AG04449 (cell line): ENCODE data around the gene CALM1.

Experiments
- CTCF ChIA-PET: fragments of 350-600 bp; formaldehyde crosslinking; extraction: SDS; loops from one replicate; lab custom pipeline; 2021; ENCODE audit warnings: antibody characterized with exemption; lab: Yijun Ruan, JAX
- POLR2A ChIA-PET: fragments of 400-600, 350-600 bp; formaldehyde crosslinking; extraction: SDS; loops from one replicate; lab custom pipeline; 2020; ENCODE audit warnings: antibody characterized with exemption, inconsistent platforms; lab: Yijun Ruan, JAX
- DNase-seq: peaks from one replicate; pipeline ENCODE4 v3.0.0-alpha.2; 2010; ENCODE audit warnings: low read depth, low spot score
- H3K4me3 ChIP-seq: 2 replicates; pipeline ENCODE4 v1.5.1; 2011; ENCODE audit warnings: low read depth, mild to moderate bottlenecking, control low read depth, low read length
- TF ChIP-seq, protein P1 (sequence below): IDR thresholded peaks from one replicate; pipeline ENCODE4 v1.5.1; 2011; ENCODE audit warnings: mild to moderate bottlenecking, moderate library complexity, low read length, control low read depth, inconsistent platforms; ENCODE audit not compliant: insufficient read depth; ENCODE audit errors: missing control alignments

The CALM1 gene

DNA sequence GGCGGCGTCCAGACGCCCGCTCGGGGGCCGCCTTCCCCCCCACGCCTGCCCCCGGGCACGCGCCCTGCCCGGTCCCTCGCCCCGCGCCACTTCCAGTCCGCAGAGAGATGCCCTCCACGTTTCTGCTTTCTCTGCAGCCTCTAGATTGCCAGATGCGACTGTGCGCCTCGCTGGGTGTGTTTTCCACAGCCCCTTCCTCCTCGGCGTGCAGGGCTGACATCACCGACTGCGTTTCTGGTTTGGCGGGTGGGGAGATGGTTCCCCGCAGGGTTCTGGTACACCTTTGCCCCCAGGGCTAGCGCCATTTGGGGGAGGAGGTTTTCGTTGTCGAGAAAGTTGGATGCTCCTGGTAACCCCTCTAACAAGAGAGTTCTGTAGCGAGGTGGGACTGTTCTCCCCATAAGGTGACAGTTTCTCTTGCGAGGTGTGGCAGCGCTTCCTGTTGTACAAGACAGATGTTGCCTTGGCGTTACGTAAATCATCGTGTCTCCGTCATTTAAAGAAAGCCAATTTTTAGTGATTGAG, 1.5 kb downstream of the CALM1 start:
- CTCF ChIA-PET, result interaction anchor here (0.6 to 7.9 kb wide), 9 partner anchors 10 to 361 kb away, joined by 3 to 107 read pairs (median 27); no protein-coding TSS in a partner anchor
- POLR2A ChIA-PET, result interaction anchor here (0.5 to 0.6 kb wide), 2 partner anchors 11 to 328 kb away, joined by 3 read pairs; no protein-coding TSS in a partner anchor
- H3K4me3 ChIP-seq, result peak overlapping the region; percentile 97
- TF ChIP-seq, protein P1, sequence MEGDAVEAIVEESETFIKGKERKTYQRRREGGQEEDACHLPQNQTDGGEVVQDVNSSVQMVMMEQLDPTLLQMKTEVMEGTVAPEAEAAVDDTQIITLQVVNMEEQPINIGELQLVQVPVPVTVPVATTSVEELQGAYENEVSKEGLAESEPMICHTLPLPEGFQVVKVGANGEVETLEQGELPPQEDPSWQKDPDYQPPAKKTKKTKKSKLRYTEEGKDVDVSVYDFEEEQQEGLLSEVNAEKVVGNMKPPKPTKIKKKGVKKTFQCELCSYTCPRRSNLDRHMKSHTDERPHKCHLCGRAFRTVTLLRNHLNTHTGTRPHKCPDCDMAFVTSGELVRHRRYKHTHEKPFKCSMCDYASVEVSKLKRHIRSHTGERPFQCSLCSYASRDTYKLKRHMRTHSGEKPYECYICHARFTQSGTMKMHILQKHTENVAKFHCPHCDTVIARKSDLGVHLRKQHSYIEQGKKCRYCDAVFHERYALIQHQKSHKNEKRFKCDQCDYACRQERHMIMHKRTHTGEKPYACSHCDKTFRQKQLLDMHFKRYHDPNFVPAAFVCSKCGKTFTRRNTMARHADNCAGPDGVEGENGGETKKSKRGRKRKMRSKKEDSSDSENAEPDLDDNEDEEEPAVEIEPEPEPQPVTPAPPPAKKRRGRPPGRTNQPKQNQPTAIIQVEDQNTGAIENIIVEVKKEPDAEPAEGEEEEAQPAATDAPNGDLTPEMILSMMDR, result no peak
- no peak for DNase-seq

DNA sequence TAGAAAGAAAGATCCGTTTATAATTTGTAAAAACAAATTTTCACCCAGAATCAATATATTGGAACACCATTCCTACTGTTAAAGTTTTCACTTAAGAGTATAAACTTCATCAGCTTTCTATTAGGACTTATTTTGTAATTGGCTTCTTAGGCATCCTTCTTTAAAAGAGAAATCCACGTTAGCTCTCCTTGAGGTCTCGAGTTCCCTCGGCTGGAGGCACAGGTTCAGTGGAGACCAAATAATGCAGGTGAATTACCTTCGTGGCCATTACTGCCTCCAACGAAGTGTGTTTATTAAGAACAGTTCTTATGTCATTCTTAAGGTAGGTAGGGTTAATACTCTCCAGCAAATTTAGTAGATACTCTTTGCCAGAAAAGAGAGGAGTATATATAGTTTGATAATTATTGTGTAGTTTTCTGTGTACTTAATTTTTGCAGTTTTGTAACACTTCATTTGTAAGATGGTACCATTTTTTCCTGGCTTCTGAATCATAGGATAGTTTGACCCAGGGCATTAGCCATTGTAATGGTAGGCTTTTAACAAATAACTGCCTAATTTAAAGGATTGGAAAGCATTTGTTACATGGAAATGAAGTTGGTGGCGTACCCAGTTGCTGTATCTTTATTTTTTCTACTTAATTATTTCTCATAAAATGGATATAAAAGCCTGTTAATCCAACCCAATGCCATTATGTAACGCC, 2.2 kb downstream of the CALM1 start:
- ChIA-PET POLR2A (interaction anchor here (0.5 to 2.2 kb wide), 3 partner anchors 10 to 328 kb away, joined by 3 to 9 read pairs (median 3); no protein-coding TSS in a partner anchor), CTCF (interaction anchor here (0.6 to 7.9 kb wide), 21 partner anchors 9 to 417 kb away, joined by 3 to 107 read pairs (median 4); partner anchors contain the start of gene TTC7B)
- DNase-seq, result no peak

DNA sequence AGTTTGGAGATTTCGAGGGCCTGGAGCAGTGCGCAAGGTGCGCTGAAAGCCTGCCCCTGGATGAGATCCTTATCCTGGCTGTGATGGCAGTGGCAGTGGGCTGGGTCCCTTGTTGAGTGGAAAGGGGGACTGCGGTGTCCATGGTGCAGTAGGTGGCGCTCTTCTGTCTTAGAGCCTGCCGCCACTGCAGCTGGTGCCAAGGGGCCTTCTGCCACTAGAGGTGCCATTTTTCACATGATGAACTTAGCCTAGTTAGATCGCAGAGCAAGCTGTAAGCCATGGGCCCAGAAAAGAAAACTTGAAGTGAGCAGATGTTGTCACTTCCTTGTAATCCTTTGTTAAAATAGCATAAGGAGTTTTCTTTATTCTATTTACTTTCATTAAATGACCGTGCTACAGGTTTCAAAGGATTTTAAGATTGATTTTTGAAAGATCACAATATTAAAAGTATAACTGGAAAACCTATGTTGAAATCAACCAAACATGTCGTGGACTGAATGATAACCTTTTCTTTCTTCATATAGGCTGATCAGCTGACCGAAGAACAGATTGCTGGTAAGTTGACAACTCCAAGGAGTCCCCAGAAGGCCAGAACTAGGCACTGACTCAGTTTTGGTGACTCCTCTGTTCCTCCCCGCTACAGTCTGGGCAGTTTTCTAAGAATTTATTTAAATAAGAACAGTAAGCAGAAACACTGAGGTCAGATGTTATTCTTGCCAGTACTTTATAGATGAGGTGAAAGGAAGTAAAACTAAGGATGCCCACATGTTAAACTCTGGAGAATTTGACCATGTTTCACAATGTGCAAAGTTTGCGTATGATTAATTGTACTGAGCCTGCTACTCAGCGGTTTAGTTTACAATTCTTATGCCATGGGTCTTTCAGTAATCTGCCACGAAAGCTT, 3.0 kb downstream of the CALM1 start:
- TF ChIP-seq, protein P1, result peak; percentile 100
- ChIA-PET POLR2A (interaction anchor here (0.7 to 2.2 kb wide), 4 partner anchors 10 to 303 kb away, joined by 3 to 9 read pairs (median 4); no protein-coding TSS in a partner anchor), CTCF (interaction anchor here (0.6 to 7.9 kb wide), 42 partner anchors 9 to 503 kb away, joined by 3 to 107 read pairs (median 4); partner anchors contain the start of gene TTC7B)
- peak overlapping the region; percentile 97 for H3K4me3 ChIP-seq
- no peak for DNase-seq

More for the DNA sequence above, 2.2 kb downstream of the CALM1 start:
- peak overlapping the region; percentile 97 for H3K4me3 ChIP-seq
- TF ChIP-seq, protein P1, result no peak

DNA sequence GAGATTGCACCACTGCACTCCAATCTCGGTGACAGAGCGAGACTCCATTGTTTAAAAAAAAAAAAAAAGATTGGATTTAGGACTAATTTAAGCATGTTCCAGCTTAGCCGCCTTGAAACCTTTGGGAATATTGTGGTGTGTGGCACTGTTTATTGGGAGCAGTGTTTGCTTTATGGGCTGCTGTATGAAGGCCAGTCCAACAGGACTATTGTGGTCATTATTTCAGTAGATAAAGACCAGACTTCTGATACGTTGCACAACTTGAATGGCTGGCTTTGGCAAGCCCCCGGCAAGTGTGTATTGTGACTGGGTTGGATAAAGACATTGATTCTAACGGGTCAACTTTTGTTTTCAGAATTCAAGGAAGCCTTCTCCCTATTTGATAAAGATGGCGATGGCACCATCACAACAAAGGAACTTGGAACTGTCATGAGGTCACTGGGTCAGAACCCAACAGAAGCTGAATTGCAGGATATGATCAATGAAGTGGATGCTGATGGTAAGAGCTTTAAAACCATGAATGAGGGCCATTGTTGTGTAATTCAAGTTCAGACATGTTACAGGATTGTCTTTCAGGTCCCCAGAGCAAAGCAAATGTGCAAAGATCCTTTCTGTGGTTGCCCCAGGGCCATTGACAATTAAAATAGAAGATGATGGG, 4.2 kb downstream of the CALM1 start:
- POLR2A ChIA-PET, result interaction anchor here (1.5 to 2.2 kb wide), 2 partner anchors 8 to 19 kb away, joined by 5 to 9 read pairs; no protein-coding TSS in a partner anchor
- DNase-seq, result no peak
- H3K4me3 ChIP-seq, result no peak overlapping the region
- TF ChIP-seq, protein P1, result no peak
- CTCF ChIA-PET, result interaction anchor here (0.6 to 7.9 kb wide), 16 partner anchors 7 to 501 kb away, joined by 3 to 107 read pairs (median 14); no protein-coding TSS in a partner anchor

DNA sequence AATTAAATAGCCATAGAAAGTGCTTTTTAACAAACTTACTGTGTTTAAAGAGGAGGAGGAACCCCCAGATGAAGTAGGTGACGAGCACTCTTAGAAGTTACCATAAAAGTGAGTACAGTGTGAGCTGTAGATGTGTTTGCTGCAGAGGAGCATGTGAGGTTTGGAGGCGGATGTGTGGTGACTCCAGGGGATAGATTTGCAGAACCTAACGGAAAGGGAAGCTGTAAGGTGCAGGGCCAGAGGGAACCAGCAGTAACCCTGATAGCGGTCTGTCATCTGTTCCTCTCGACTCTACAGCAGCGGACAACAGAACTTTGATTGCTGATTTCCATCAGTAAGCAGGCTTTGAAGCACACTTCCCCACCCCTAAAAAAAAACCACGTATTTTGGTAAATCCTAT, 5.2 kb downstream of the CALM1 start:
- H3K4me3 ChIP-seq, result no peak overlapping the region
- DNase-seq, result no peak
- CTCF ChIA-PET, result interaction anchor here (1.1 to 7.9 kb wide), 8 partner anchors 12 to 501 kb away, joined by 3 to 107 read pairs (median 21); no protein-coding TSS in a partner anchor
- POLR2A ChIA-PET, result no interaction called here
- TF ChIP-seq, protein P1, result no peak
